Measurements from ENCODE around the gene ODAD3. TPM values are rescaled to one million over a fixed set of nuclear protein-coding genes. Genes with fewer than 3 reads are reported as not detected.

Gene ODAD3
- total and polyA plus RNA-seq, 2 of the 13 experiments (the other 11 are each of a cell fraction or from before 2014, with no cell fraction given) = 0.04 to 0.08 TPM

DNA sequence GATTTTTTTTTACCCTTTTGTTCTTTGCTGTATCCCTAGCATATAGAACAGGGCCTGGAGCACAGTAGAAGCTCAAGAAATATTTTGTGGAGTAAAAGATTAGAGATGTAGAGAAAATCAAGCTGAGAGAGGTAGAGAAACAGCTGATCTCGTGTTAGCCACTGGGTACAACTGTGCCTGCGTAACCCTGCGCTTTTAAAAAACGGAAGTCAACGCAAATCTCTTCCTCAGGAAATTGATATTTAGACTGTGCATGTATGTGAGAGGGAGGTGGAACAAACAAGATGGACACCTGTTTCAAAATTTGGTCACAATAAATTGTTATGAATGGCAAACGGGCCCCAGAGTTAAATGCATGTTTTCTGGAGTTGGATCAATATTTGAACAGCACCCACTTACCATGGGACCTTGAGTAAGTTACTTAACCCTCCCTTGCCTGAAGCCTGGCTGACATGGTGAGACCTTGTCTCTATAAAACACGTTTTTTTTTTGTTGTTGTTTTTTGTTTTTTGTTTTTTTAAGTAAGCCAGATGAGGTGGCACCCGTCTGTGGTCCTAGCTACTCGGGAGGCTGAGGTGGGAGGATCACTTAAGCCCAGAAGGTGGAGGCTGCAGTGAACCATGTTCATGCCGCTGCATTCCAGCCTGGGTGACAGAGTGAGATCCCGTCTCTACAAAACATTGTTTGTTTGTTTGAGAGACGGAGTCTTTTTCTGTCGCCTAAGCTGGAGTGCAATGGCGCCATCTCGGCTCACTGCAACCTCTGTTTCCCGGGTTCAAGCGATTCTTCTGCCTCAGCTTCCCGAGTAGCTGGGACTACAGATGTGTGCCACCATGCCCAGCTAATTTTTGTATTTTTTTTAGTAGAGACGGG, 47.5 kb downstream of the ODAD3 start (continued):
- TF ChIP-seq, protein P1, sequence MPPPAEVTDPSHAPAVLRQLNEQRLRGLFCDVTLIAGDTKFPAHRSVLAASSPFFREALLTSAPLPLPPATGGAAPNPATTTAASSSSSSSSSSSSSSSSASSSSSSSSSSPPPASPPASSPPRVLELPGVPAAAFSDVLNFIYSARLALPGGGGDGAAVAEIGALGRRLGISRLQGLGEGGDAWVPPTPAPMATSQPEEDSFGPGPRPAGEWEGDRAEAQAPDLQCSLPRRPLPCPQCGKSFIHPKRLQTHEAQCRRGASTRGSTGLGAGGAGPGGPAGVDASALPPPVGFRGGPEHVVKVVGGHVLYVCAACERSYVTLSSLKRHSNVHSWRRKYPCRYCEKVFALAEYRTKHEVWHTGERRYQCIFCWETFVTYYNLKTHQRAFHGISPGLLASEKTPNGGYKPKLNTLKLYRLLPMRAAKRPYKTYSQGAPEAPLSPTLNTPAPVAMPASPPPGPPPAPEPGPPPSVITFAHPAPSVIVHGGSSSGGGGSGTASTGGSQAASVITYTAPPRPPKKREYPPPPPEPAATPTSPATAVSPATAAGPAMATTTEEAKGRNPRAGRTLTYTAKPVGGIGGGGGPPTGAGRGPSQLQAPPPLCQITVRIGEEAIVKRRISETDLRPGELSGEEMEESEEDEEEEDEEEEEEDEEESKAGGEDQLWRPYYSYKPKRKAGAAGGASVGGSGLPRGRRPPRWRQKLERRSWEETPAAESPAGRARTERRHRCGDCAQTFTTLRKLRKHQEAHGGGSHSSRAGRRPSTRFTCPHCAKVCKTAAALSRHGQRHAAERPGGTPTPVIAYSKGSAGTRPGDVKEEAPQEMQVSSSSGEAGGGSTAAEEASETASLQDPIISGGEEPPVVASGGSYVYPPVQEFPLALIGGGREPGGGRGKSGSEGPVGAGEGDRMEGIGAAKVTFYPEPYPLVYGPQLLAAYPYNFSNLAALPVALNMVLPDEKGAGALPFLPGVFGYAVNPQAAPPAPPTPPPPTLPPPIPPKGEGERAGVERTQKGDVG (CRISPR knock-in tag; IDR thresholded peaks at IDR 0.05; ENCODE audit: borderline replicate concordance) = no peak
- no peak for TF ChIP-seq ARID2 (CRISPR knock-in tag; IDR thresholded peaks at IDR 0.05; ENCODE audit: borderline replicate concordance)
- TF ChIP-seq, protein P2, sequence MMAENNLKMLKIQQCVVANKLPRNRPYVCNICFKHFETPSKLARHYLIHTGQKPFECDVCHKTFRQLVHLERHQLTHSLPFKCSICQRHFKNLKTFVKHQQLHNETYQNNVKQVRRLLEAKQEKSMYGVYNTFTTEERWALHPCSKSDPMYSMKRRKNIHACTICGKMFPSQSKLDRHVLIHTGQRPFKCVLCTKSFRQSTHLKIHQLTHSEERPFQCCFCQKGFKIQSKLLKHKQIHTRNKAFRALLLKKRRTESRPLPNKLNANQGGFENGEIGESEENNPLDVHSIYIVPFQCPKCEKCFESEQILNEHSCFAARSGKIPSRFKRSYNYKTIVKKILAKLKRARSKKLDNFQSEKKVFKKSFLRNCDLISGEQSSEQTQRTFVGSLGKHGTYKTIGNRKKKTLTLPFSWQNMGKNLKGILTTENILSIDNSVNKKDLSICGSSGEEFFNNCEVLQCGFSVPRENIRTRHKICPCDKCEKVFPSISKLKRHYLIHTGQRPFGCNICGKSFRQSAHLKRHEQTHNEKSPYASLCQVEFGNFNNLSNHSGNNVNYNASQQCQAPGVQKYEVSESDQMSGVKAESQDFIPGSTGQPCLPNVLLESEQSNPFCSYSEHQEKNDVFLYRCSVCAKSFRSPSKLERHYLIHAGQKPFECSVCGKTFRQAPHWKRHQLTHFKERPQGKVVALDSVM (CRISPR knock-in tag; IDR thresholded peaks at IDR 0.05) = peak; percentile 97
- no peak for TF ChIP-seq SOX5 (CRISPR knock-in tag; IDR thresholded peaks at IDR 0.05; ENCODE audit: borderline replicate concordance)
- TF ChIP-seq ZNF225 (CRISPR knock-in tag; IDR thresholded peaks at IDR 0.05) = no peak
- no peak for TF ChIP-seq PHF5A (CRISPR knock-in tag; IDR thresholded peaks at IDR 0.05; ENCODE audit: low read depth, unreplicated experiment)
